Mucosa of rectum (tissue), 2 donors: ENCODE results near the gene CCDC178.
"Not testable (repeated sequence)": the region's sequence is repeated elsewhere in the genome, so short reads cannot be mapped to it uniquely, and the experiment has no call there.

Experiments used
- H3K27ac ChIP-seq, 2 donors: one replicate each; pipeline ENCODE4 v1.7.0; 2013; ENCODE audit warnings: inconsistent platforms in 2 of 2, low read depth in 2 of 2, low read length in 2 of 2
- H3K27me3 ChIP-seq, 2 donors: one replicate each; pipeline ENCODE4 v1.7.0; 2013; ENCODE audit warnings: low read length in 2 of 2; ENCODE audit not compliant: control insufficient read depth in 2 of 2, insufficient read depth in 2 of 2
- H3K36me3 ChIP-seq, 2 donors: one replicate each; pipeline ENCODE4 v1.7.0; 2013; ENCODE audit warnings: low read length in 2 of 2; ENCODE audit not compliant: control insufficient read depth in 2 of 2, insufficient read depth in 2 of 2
- H3K4me1 ChIP-seq, 2 donors: one replicate each; pipeline ENCODE4 v1.7.0; 2013; ENCODE audit warnings: low read length in 2 of 2, mild to moderate bottlenecking in 1 of 2; ENCODE audit not compliant: control insufficient read depth in 2 of 2, insufficient read depth in 2 of 2
- H3K4me3 ChIP-seq, 2 donors: one replicate each; pipeline ENCODE4 v1.7.0; 2013; ENCODE audit warnings: low read length in 2 of 2
- H3K9ac ChIP-seq, 2 donors: one replicate each; pipeline ENCODE4 v1.7.0; 2013; ENCODE audit warnings: low read length in 2 of 2, low read depth in 1 of 2, mild to moderate bottlenecking in 1 of 2
- H3K9me3 ChIP-seq, 2 donors: one replicate each; pipeline ENCODE4 v1.7.0; 2013; ENCODE audit warnings: low read length in 2 of 2; ENCODE audit not compliant: control insufficient read depth in 2 of 2
- donor health status: healthy.
- donor health status: Normal muscosa, but diverticular disease.

The CCDC178 gene

DNA sequence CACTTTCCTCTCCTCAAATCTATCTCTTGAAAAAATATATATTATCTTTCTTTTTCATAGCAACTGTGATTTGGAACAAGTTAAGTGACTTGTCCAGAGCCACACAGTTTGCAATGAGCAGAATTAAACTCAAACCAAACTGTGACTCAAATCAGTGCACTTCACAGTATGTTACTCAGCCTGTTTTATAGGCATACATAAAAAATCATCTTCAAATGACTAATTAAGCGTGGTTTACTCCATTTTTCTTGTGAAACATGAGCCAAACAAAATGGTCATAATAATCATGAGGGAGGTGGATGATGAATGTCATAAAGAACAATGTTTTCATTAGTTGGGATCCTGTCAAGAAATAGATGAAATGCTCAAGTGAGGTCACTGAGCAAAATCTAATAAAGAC is 6.1 kb upstream of the CCDC178 start:
- Histone ChIP-seq H3K9me3 (no peaks in the 10 kb centered on the region), H3K4me3 (no peak overlapping the region), H3K9ac (no peak overlapping the region), H3K36me3 (no peaks in the 10 kb centered on the region), H3K27me3 (no peaks in the 10 kb centered on the region), H3K27ac (no peak overlapping the region), H3K4me1 (no peaks in the 10 kb centered on the region)

GRCh38 chr18:33444709-33445108 is 4.2 kb upstream of the CCDC178 start:
- no peaks in the 10 kb centered on the region for H3K36me3 ChIP-seq
- H3K9me3 ChIP-seq, result no peaks in the 10 kb centered on the region
- no peak overlapping the region for H3K27ac ChIP-seq
- H3K4me1 ChIP-seq, result peaks cover 0 to 1% of the 10 kb centered on the region in 2 donors
- H3K4me3 ChIP-seq, result no peak overlapping the region
- H3K27me3 ChIP-seq, result peaks cover 0 to 3% of the 10 kb centered on the region in 2 donors
- no peak overlapping the region for H3K9ac ChIP-seq

GRCh38 chr18:33432857-33433256 is 7.7 kb downstream of the CCDC178 start:
- Histone ChIP-seq H3K9me3 (no peaks in the 10 kb centered on the region), H3K4me3 (no peak overlapping the region), H3K9ac (no peak overlapping the region), H3K27ac (no peak overlapping the region), H3K36me3 (no peaks in the 10 kb centered on the region), H3K4me1 (no peaks in the 10 kb centered on the region), H3K27me3 (no peaks in the 10 kb centered on the region)

DNA sequence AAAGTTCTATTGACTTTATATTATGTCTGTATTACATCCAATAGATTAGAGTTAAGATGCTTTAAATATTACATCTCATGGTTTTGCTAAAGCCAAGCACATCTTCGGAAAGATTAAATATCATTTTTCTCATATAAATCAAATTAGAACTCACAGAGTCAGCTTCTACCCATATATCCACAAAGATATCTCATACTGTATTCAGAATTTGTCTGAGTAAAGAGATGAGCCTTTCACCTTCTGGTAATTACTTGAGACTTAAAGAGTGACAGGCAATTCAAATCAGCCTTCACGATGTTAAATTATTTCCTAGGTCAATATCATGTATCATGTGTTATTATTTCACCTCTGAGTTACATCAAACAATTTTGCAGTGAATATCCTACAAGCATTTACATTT is 13.0 kb downstream of the CCDC178 start:
- H3K4me1 ChIP-seq, result no peaks in the 10 kb centered on the region
- H3K9me3 ChIP-seq, result no peaks in the 10 kb centered on the region
- no peak overlapping the region for H3K9ac ChIP-seq
- H3K27me3 ChIP-seq, result no peaks in the 10 kb centered on the region
- H3K4me3 ChIP-seq, result no peak overlapping the region
- no peak overlapping the region for H3K27ac ChIP-seq
- H3K36me3 ChIP-seq, result no peaks in the 10 kb centered on the region

DNA sequence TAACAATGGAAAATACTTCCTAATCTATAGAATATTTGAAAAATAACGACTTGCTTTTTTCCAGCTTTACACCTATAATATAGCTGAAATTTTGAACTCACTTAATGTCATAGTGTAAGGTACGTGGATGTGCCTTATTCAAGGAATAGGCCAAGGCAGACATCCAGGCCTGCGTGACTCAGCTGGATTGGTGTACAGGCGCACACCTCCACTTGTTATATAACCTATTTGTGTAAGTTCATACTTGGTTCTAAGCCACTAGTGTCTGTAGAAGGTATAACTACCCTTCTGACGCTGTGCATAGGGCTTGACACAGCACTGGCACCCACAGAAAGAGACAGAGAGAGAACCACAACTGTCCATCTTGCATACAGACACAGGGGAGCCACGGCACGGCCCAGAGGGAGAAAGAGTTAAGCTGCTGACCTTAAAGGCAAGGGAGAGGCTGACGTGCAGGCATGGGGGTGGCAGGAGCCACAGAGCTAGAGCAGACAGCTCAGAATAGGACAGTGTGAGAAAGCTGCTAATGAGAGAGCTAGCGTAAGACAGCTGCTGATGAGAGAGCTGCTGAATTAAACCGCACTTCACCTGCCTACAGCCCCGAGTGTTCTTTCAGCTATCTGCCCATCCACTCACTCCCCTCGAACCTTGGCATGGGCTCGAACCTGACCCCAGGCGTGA is 16.1 kb downstream of the CCDC178 start:
- H3K27ac ChIP-seq, result no peak overlapping the region
- no peaks in the 10 kb centered on the region for H3K9me3 ChIP-seq
- no peaks in the 10 kb centered on the region for H3K27me3 ChIP-seq
- H3K4me1 ChIP-seq, result no peaks in the 10 kb centered on the region
- H3K36me3 ChIP-seq, result no peaks in the 10 kb centered on the region
- no peak overlapping the region for H3K9ac ChIP-seq
- H3K4me3 ChIP-seq, result no peak overlapping the region

DNA sequence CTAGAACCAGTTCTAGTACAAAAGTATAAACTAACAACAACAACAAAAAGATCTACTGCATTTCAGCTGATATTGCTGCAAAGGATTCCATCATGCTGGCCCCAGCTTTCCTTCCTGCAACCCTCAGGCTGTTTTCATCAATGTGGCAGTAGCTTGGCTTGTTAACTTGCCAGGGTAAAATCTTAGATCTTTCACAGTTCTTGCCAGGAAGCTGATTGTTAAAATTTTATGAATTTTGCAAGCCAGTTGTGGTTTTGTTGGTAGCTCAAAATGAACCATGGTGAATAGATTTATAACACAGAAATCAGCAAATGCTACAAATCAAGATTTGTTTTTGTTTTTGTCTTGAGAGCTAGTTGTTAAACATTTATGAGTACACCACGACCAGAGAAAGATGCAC is 19.3 kb downstream of the CCDC178 start:
- Histone ChIP-seq H3K9me3 (no peaks in the 10 kb centered on the region), H3K27me3 (no peaks in the 10 kb centered on the region), H3K4me3 (no peak overlapping the region), H3K36me3 (no peaks in the 10 kb centered on the region), H3K4me1 (no peaks in the 10 kb centered on the region), H3K9ac (no peak overlapping the region), H3K27ac (no peak overlapping the region)

DNA sequence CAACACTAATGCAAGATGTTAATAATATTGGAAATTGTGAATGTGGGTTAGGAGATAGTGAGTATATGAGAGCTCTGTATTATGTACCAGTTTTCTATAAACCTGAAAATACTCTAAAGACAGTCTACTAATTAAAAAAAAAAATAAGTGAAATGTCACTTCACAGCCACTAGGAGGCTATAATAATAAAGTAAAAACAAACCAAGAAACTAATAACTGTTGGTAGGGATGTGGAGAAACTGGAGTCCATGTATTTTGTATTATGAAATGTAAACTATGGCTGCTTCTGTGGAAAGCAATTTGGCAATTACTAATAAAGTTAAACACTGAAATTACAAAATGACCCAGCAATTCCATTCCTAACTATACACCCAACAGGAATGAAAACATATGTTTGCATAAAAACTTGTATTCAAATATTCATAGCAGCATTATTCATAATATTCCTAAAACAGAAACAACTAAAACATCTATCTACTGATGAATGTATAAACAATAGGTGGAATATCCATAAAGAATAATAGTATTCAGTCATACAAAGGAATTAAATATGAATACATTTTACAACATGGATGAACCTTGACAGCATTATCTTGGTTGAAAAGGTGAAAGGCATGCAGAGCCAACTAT is 36.2 kb downstream of the CCDC178 start:
- Histone ChIP-seq H3K27me3 (no peaks in the 10 kb centered on the region), H3K9me3 (no peaks in the 10 kb centered on the region), H3K27ac (no peak overlapping the region), H3K4me1 (no peaks in the 10 kb centered on the region), H3K9ac (no peak overlapping the region), H3K4me3 (no peak overlapping the region), H3K36me3 (no peaks in the 10 kb centered on the region)

DNA sequence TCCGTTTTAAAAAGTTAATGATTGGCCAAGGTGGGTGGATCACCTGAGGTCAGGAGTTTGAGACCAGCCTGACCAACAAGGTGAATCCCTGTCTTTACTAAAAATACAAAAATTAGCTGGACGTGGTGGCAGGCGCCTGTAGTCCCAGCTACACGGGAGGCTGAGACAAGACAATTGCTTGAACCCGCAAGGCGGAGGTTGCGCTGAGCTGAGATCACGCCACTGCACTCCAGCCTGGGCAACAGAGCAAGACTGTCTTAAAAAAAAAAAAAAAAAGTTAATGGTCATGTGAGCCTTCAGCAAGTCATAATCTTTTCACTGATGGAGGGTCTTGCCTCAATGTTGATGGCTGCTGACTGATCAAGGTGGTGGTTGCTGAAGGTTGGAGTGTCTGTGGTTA is 41.6 kb downstream of the CCDC178 start:
- not testable (repeated sequence) for H3K4me3 ChIP-seq, H3K9me3 ChIP-seq, H3K4me1 ChIP-seq, H3K27me3 ChIP-seq, H3K9ac ChIP-seq, H3K27ac ChIP-seq, H3K36me3 ChIP-seq

- H3K9me3 ChIP-seq, result no peaks in the 10 kb centered on the region
- no peaks in the 10 kb centered on the region for H3K4me1 ChIP-seq
- no peaks in the 10 kb centered on the region for H3K27me3 ChIP-seq
- no peak overlapping the region for H3K4me3 ChIP-seq
- H3K9ac ChIP-seq, result no peak overlapping the region
- no peak overlapping the region for H3K27ac ChIP-seq
- H3K36me3 ChIP-seq, result no peaks in the 10 kb centered on the region
Measured at GRCh38 chr18:33375829-33376228, 64.7 kb downstream of the CCDC178 start.

DNA sequence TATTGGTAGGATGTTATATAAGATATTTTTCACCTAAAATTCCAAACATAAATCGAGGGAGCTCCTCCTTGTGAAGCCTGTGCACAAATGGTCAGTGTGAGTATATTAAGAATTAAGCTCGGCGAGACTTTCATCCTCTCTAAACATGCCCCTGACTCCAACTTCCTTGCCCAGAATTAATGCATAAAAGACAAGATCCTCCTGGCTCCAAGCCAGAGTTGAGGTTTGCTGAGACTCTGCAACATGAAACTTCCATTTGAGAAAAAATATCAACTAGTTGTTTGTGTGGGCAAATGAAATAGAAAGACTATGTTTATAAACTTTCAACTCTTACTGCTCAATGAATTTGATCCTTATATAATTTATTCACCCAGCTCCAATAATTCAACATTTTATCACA is 68.1 kb downstream of the CCDC178 start:
- H3K9ac ChIP-seq, result no peak overlapping the region
- no peaks in the 10 kb centered on the region for H3K27me3 ChIP-seq
- no peak overlapping the region for H3K4me3 ChIP-seq
- no peak overlapping the region for H3K27ac ChIP-seq
- no peaks in the 10 kb centered on the region for H3K9me3 ChIP-seq
- H3K36me3 ChIP-seq, result no peaks in the 10 kb centered on the region
- H3K4me1 ChIP-seq, result no peaks in the 10 kb centered on the region
